ENCODE results near the gene SAP30.

SAP30 gene, protein sequence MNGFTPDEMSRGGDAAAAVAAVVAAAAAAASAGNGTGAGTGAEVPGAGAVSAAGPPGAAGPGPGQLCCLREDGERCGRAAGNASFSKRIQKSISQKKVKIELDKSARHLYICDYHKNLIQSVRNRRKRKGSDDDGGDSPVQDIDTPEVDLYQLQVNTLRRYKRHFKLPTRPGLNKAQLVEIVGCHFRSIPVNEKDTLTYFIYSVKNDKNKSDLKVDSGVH

DNA sequence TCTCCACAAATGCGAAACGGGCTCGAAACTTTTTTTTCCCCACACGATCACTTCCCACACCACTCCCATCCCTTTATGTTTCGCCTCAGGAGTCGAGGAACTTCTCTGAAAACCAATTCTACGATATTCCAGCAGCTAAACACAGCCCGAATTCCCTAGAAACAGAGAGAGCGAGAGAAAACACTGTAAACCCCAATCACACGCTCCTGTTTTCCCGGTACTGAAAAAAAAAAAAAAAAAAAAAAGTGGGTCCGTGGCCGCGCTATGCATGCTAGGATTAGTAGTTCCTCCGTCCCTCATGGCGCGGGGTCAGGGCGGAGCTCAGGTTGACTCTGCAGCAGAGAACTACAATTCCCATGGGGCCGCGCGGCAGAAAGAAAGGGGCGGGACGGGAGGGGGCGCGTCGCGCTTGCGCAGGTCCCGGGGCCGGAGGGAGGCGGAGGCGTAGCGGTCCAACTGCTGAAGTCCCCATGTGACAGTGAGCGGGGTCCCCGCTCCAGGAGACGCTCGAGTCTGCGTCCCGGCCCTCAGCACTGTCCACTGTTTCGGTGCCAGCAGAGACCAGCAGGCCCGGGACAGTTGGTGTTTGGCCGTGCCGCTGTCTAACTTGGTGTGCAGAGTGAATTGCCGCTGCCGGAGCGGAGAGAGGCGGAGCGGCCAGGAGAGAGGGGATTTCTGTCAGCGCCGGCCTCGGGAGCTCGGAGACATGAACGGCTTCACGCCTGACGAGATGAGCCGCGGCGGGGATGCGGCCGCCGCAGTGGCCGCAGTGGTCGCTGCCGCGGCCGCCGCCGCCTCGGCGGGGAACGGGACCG lies at the start of gene SAP30:
Gene SAP30, plus strand, starts transcription at position 478 of the 815 bp plus-strand sequence. Its CDS starts 229 bp downstream, at position 707.
- DNase-seq (ENCODE audit: low spot score): peak; percentile 97

DNA sequence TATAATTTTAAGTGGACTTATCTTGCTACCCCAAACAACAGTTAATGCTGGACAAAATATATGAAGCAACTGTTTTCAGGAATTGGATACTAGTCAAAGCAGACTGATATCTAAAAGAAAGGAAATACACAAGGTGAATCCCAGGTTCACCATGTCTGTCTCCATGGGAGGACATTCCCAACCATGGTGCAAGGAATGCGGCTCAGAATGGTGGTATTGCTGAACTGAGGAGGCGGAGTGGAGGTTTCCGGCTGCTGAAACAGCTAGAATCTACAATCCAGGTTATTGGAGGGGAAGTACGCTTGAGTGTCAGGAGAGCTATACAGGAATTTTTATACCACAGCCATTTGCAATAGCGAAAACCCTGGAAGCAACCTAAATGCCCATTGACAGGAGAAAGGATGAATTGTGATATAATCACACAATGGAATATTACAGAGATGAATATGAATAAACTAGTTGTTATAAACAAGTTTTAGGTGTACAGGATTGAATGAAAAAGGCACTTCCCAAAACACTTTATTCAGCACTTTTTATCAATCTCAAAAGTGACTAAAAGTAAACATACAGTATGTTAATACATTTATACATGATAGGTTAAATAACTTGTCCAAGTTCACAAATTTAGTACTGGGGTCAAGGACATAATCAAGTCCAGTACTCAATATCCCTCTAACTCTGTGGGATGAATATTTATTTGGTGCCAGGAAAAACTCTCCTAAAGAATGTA lies 45.6 kb upstream of the SAP30 start:
- no peak for DNase-seq (ENCODE audit: low spot score)

DNA sequence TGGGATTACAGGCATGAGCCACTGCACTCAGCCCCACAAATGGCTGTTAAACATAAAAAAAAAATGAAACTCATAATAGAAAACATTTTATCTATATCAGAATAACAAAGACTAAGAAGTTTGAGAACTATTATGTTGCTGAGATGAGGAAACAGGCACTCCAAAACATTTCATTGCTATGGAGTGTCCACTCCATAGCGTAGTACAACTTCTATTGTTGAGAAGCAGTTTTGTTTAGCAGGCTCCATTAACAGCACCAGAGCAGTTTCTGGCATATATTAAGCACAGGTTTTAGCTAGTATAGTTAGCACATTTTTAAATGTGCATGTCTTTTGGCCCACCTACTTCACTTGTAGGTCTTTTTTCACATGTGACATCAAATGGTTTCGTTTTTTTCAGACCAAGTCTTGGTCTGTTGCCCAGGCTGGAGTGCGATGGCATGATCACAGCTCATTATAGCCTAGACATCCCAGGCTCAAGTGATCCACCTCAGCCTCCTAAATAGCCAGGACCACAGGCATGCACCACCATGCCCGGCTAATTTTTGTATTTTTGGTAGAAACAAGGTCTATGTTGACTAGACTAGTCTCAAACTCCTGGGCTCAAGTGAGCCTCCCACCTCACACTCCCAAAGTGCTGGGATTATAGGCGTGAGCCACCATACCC lies 42.4 kb upstream of the SAP30 start:
- no peak for DNase-seq (ENCODE audit: low spot score)

DNA sequence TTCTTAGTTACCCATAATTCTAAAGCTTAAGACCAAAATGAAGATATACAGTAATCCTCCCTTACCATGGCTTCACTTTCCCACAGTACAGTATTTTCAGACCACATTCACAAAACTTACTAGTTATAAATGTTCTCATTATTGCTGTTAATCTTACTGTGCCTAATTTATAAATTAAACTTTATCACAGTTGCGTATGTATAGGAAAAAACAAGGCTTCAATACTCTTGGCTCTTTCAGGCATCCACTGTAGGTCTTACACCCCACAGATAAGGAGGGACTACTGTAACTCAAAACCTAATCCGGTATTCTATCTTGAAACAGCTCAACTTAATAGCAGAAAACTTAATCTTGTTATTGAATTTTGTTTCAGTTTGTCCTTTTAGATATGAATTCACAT lies 40.2 kb upstream of the SAP30 start:
- no peak for DNase-seq (ENCODE audit: low spot score)

DNA sequence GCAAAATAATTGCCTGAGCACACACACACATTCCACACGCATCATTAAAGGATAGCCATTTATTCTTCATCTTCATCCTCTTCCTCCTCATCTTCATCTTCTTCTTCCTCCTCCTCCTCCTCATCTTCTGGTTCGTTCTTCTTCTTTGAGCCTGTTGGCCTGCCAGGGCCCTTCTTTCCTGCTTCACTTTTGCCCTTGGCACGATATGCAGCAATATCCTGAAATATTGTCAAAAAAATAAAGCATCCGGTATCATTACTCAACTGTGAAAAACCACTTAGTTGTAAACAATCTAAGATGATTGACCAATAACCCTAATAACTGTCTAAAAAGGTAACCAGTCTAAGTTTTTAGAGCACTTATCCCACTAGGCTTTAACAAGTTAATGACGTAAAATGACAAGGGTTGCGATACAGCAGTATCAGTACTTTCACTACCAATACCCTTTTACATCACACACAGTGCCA lies 38.7 kb upstream of the SAP30 start:
- no peak for DNase-seq (ENCODE audit: low spot score)

DNA sequence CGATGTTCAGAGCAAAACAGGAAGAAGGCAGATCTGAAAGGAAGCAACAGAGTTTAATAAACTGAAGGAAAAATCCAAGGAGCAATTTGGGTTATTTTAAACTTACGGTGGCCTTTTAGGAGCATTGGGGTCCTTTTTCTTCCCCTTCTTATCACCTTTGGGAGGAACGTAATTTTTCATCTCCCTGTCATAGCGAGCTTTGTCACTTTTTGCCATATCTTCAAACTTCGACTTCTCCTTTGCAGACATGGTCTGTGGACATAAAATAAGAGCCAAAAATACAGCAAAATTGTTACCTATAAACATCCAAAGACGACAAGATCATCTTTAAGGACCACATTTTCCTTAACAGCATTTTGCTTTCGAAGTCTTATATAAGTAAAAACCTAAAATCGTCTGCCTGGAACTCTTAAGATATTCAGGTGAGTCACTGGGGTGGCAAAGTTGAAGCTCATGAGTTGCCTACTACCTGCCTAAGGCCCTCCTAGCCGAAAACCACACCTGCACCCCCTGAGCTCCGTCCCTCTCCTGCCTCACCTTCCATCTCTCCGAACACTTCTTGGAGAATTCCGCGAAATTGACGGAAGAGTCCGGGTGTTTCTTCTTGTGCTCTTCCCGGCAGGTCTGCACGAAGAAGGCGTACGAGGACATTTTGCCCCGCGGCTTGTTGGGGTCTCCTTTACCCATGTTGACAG lies 37.6 kb upstream of the SAP30 start:
- peak; percentile 17 for DNase-seq (ENCODE audit: low spot score)

DNA sequence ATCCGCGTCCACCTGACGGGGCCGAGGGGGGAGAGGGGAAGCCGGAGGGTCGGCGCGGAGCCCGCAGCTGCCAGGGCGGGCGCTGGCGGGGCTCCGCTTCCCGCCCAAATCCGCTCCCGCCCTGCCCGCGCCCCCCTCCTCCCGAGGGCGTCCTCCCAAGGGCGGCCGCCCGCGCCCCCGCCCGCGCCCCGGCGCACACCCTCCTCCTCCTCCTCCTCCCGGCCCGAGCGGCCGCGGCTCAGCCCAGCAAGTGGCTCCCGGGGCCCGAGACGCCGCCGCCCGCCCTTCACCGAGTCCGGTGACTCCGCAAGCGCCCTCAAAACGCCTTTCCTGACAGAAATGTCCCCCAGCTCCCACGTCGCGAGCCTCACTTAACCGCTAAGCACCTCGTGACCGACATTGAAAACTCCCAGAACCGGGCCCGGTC lies 37.1 kb upstream of the SAP30 start:
- peak; percentile 42 for DNase-seq (ENCODE audit: low spot score)

DNA sequence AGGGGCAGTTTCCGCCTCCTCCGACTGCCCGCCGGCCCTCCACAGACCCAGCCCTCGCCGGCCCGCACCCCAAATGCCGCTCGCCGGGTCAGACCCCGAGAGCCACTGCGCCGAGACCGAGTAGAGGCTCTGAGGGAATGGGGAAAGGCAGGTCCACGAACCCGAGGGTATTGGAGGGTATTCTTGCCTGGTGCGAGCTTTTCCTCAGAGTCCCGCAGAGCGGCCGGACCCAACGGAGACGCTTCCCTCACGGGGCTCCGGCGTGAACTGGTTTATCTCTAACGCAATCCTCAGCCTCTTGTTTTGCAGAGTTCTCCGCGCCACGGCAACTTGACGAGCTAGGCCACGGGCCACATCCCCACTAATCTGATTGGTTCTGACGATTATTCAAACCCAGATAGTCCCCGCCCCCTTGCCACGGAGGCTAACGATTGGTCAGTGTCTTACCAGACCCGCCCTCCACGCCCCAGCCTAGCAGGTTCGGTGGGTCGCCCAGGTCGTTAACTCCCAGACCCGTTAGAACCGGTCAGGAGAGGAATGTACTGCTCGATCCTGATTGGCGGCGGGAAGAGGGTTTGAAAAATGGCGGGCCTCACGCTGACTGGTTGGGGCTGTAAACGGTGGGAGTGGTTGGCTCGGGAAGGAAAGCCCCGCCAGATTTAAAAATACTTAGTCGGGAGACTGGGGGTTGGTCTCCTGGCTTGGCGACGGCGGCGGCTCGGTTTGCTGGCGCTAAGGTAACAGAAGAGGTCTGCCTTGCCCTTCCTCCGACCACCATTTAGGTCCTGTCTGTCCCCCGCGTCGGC lies 36.5 kb upstream of the SAP30 start, which contains the start of gene HMGB2:
Gene HMGB2, minus strand, starts transcription at position 274 of the 806 bp plus-strand sequence. CDS start 709 bp downstream, outside the sequence.
- peak; percentile 99 for DNase-seq (ENCODE audit: low spot score)

DNA sequence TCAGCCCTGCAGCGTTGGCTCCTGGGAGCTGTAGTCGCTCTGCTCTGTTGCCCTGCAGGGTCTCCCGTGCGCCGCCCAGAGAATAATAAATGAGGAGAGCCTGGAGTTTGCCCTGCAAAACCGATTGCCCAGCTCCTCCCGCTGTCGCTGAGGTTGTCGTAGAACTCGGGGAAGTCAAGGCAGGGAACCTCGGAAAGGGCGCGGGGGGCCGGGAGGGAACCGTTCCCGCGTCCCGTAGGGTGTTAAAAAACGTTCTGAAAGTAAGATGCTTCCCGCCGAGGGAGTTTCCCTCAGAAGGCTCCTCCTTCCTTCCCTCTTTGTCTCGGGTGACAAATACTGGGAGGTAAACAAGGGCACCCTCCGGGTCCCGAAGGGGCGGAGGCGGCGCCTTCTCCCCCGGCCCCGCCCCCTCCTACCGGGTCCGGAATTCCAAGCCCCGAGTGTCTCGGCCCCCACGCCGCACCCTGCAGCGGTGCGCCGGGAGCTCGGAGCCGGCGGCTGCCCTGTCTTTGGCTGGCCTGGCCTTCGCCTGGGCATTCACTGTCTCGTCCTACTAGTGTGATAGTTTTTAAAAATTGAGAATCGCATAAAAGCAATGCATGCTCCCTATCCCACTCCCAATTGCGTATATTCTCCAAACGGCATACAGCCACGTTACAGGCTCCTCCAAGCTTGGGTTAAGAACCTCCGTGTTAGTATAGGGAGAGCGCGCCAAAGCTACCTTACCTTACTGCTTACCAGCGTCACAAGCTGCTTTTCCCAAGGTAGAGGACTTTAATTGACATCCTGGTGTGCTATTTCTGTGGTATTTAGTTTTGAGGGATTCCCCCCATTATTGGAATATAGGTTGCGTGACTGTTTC lies 35.6 kb upstream of the SAP30 start:
- peak; percentile 19 for DNase-seq (ENCODE audit: low spot score)

DNA sequence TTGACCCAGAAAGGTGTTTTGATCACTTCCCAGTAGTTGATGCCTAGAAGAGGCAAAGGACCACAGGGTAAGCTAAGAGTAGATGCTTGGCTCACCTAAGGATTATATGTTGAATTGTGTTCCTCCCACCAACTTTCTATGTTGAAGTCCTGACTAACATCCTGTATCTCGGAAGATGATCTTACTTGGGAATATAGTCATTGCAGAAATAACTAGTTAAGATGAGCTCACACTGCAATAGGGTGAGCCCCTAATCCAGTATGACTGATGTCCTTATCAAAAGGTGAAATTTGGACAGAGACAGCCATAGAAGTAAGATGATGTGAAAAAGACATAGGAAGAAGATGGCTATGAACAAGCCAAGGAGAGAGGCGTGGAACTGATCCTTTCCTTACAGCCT lies 33.3 kb upstream of the SAP30 start:
- DNase-seq (ENCODE audit: low spot score): no peak

DNA sequence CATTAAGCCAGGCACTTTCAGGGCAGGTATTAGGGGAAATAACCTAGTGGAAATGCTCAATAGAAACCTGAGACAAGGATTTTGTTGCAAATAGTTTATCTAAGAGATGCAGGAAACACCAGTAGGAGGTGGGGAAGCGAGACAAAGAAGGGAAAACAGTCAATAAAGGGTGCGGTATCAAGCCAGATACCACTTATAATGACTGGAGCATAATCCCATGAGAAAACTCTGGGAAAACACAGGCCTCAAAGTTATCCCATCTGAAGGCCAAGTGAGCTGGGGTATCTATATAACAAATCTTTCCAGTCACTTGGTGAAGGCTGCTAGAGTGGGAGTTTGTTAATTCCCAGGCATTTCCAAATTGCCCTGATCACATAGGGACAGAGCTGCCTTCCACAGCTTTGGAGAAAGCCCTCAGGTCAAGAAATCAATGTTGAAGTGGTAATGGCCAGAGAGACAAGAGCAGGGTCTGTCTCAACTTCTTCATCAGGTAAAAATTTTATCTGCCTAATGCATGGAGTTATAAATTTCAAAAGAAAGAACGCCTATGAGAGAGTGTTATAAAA lies 26.8 kb upstream of the SAP30 start:
- DNase-seq (ENCODE audit: low spot score): no peak

DNA sequence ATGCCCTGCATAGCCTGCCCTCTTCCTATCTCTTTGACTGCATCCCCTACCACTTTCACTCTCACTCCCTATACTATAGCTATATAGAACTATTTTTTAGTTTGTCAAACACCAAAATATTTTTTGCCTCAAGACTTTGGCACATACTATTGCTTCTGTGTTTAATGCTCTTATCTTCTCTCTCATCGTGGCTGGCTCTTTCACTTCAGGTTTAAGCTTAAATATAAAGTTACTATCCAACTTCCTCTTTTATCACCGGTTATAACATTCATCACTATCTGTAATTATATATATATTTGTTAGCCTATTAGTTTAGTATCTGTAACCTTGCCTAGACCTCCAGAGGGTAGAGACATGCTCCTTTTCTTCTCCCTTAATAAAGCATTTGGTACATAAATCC lies 25.1 kb upstream of the SAP30 start:
- DNase-seq (ENCODE audit: low spot score): no peak

DNA sequence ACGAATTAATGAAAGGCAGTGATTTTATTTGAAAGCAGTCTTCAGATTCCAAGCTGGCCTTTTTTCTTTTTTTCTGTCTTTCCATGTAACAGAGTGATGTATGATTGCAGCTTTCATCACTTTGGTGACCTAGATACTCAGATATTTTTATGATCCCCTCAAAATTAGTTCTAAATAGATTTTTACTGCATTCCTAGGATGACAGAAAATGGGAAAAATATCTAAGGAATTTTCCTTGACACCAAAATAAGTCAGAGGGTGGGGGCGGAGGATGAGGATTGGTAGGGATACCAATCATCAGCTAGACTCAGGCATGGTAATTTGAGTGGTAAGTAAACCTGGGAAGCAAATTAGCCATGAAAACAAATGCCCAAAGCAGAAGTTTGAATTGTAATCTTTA lies 24.7 kb upstream of the SAP30 start:
- DNase-seq (ENCODE audit: low spot score): no peak

DNA sequence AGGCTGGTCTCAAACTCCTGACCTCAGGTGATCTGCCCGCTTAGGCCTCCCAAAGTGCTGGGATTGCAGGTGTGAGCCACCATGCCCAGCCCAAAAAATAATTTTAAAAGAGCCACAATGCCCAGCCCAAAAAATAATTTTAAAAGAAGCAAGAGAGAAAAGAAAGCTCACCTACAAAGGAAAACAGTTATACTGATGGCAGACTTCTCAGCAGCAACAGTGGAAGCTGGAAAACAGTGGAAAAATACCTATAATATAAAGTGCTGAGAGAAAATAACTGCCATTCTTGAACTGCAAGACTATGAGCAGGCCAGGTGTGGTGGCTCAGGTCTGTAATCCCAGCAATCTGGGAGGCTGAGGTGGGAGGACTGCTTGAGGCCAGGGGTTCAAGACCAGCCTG lies 23.3 kb upstream of the SAP30 start:
- no peak for DNase-seq (ENCODE audit: low spot score)

DNA sequence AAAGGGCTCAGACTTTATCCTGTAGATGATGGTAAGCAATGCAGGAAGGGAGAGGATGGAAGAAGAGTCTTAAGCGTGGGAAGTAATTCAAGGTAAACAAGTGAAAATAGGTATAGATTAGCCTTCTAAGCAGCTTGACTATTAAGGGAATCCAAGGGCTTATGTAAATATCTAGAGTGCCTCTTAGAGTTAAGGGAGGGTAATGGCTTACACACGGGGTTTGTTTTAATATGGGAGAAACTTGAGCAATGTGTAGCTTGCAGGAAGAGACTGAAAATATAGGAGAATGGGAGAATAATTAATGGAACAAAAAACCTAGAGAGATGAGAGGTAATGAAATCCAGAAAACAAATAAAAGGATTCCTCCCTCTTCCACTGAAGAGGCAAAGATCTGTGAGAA lies 12.8 kb upstream of the SAP30 start:
- no peak for DNase-seq (ENCODE audit: low spot score)

DNA sequence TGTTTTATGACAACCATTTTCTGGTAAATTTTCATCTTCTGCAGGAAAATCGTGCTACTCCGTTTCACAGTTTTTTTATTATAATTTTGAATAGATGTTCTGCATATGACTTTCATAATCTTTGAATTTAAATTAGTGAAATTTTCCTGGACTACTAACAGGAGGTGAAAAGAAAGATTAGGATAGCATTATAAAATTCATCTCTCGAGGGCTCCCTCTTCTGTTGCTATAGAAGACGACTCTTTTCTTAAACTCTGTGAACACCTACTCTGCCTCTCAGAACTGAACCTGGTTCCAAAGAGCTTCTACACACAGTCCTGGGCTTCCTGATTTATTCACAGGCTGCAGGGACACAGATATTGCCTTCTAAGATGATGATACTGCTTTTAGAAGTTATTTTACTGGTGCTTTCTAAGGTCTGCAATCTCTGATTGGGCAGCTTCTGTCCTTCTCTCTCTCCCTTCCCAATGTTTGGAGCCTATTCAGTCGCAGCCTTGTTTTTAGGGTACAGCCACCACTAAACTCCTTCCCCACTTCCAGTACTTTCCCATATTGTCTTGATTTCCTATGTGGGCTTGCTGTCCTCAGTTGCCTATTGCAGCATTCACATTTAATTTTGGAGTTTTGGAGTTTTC lies 10.1 kb upstream of the SAP30 start:
- DNase-seq (ENCODE audit: low spot score): no peak

DNA sequence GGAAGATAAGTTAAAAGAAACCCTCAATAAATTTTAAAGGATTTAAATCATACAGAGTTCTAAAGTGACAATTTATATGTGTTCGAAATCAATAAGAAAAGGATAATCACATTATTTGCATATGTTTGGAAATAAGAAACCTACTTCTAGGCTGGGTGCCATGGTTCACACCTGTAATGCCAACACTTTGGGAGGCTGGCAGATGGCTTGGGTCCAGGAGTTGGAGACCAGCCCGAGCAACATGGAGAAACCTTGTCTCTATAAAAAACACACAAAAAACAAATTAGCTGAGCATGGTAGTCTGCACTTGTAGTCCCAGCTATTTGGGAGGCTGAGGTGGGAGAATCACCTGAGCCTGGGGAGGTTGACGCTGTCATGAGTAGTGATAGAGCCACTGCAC lies 8.1 kb upstream of the SAP30 start:
- no peak for DNase-seq (ENCODE audit: low spot score)

DNA sequence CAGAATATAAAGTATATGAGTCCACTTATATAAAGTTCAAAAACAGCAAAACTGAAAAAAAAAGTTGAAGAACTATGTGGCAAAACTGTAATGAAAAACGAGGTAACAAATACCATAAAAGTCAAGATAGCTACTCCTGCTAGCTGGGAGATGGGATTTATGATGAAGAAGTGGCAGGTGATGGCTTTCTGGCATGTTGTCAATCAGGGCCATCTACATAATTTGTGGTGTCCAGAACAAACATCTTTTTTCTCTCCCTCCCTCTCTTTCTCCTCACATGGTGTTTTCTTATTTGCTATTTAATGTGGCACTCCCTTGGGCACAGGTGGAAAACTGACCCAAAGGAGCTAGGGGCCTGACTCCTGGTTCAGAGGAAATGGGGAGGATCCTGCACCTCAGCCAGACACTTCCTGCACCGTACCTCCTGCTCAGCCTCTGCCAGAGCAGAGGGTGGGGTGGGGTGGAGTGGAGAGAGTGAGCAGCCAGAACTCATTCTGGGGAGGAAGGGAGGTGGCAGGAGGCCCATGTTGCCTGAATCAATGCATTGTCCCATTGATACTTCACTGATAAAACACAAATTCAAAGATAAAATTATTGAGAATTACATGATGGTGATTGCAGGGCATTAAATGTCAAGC lies 5.3 kb upstream of the SAP30 start:
- DNase-seq (ENCODE audit: low spot score): peak; percentile 9

All from CD4-positive, alpha-beta T cell treated with Interleukin-6 at 100 ng/mL for 8 hours (primary cell).